22Rv1 (cell line): ENCODE data around the gene RFC3.

Source experiments
- CTCF ChIP-seq: fragments of 450-650 bp; IDR thresholded peaks from 2 replicates; pipeline ENCODE4 v1.5.1; 2017; ENCODE audit warnings: mild to moderate bottlenecking
- ZFX ChIP-seq: fragments of 450-650 bp; IDR thresholded peaks from 2 replicates; pipeline ENCODE4 v1.6.1; 2017; ENCODE audit warnings: antibody characterized with exemption, borderline replicate concordance

DNA sequence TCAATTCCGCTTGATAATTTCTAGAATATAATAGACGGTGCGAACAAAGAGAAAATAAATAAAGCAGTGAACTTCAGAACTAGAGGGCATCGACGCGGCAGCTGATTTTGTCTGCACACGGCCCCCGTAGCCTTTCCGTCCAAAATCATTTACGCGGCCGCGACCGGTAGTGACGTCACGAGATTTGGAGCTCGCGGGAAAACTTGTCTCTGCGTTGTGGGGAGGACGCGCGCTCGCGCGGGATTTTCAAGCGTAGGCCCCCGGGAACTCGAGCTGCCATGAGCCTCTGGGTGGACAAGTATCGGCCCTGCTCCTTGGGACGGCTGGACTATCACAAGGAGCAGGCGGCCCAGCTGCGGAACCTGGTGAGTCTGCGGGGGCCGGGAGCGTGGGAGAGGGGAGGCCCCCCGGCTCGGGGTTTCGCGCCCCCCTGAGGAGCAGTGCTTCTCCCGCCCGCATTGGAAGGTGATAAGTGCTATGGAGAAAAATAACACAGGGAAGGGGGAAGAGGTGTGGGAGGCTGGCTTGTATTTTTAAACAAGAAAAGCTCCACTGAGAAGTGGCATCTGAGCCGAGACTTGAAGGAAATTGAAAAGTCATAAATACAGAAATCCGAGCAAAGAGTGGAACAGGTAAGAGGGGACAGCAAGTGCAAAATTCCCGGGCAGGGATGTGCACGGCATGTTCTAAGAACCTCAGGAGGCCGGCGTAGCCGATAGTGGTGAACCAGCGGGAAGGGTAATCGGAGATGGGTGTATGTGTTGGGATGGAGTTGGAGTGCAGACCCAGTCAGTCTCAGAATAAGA lies at the start of gene RFC3:
- TF ChIP-seq CTCF (no peak), ZFX (no peak)
